NCI-H2227 treated with DMSO at 0.1 percent for 48 hours (cell line): ENCODE results near the gene TCF7.

Source experiments
- DNase-seq: peaks from one replicate; lab custom pipeline; 2025; lab: John Stamatoyannopoulos, UW

TCF7 gene

GRCh38 chr5:134131165-134131564 lies 16.7 kb downstream of the TCF7 start:
- DNase-seq = no peak

- no peak for DNase-seq
Measured at GRCh38 chr5:134131578-134132350, 17.3 kb downstream of the TCF7 start.

GRCh38 chr5:134132372-134133187 lies 18.1 kb downstream of the TCF7 start:
- no peak for DNase-seq

- no peak for DNase-seq
Measured at GRCh38 chr5:134133188-134133994, 18.9 kb downstream of the TCF7 start.

GRCh38 chr5:134133995-134134541 lies 19.6 kb downstream of the TCF7 start:
- no peak for DNase-seq

- no peak for DNase-seq
Measured at GRCh38 chr5:134135091-134135655, 20.7 kb downstream of the TCF7 start.

- DNase-seq = no peak
Measured at GRCh38 chr5:134136221-134136631, 21.7 kb downstream of the TCF7 start.

- DNase-seq = no peak
Measured at GRCh38 chr5:134136771-134137170, 22.3 kb downstream of the TCF7 start.

- DNase-seq = no peak
Measured at GRCh38 chr5:134138416-134139376, 24.2 kb downstream of the TCF7 start.

- no peak for DNase-seq
Measured at GRCh38 chr5:134139377-134139851, 24.9 kb downstream of the TCF7 start.

- DNase-seq = no peak
Measured at GRCh38 chr5:134139891-134140469, 25.5 kb downstream of the TCF7 start.

GRCh38 chr5:134140530-134141201 lies 26.2 kb downstream of the TCF7 start:
- DNase-seq = no peak

- DNase-seq = no peak
Measured at GRCh38 chr5:134141331-134142050, 27.0 kb downstream of the TCF7 start.

GRCh38 chr5:134142052-134142451 lies 27.6 kb downstream of the TCF7 start:
- DNase-seq = no peak

- no peak for DNase-seq
Measured at GRCh38 chr5:134142806-134143205, 28.3 kb downstream of the TCF7 start.

GRCh38 chr5:134143431-134143830 lies 28.9 kb downstream of the TCF7 start:
- DNase-seq = no peak

- DNase-seq = no peak
Measured at GRCh38 chr5:134143944-134144941, 29.8 kb downstream of the TCF7 start.
